HepG2 (cell line): ENCODE results near the gene ATRN. TPM values are rescaled to one million over a fixed set of nuclear protein-coding genes. Genes with fewer than 3 reads are reported as not detected.

Experiments
- HMGA1 ChIP-seq: sonication (generic); formaldehyde crosslinking; conservative IDR thresholded peaks from 2 replicates; pipeline ENCODE4 v1.4.0; 2020; ENCODE audit warnings: missing genetic modification reagents
- KAT7 ChIP-seq: IDR thresholded peaks from 2 replicates; pipeline ENCODE4 v1.6.1; 2018; ENCODE audit warnings: borderline replicate concordance, missing compliant biosample characterization
- MBNL3 ChIP-seq: fragments of 250-450 bp; sonication (Bioruptor Pico); conservative IDR thresholded peaks from 2 replicates; pipeline ENCODE4 v1.8.0; 2022; ENCODE audit warnings: mild to moderate bottlenecking, inconsistent platforms
- ZEB1 ChIP-seq: IDR thresholded peaks from 2 replicates; pipeline ENCODE4 v1.6.1; 2012; ENCODE audit warnings: mild to moderate bottlenecking, low read depth, inconsistent platforms; ENCODE audit not compliant: insufficient replicate concordance
- ZFP36 ChIP-seq: fragments of 150-350 bp; IDR thresholded peaks from 2 replicates; pipeline ENCODE4 v1.6.1; 2018; ENCODE audit warnings: borderline replicate concordance, low read length, low read depth; ENCODE audit not compliant: partially characterized antibody
- ZFP62 ChIP-seq: sonication (generic); formaldehyde crosslinking; IDR thresholded peaks from 2 replicates; pipeline ENCODE4 v1.4.0; 2020; ENCODE audit warnings: missing genetic modification reagents
- ZFP90 ChIP-seq: sonication (generic); formaldehyde crosslinking; IDR thresholded peaks from 2 replicates; pipeline ENCODE4 v1.8.0; 2022; ENCODE audit warnings: missing genetic modification reagents, mild to moderate bottlenecking, inconsistent platforms, borderline replicate concordance
- ZNF232 ChIP-seq: sonication (generic); formaldehyde crosslinking; IDR thresholded peaks from 2 replicates; pipeline ENCODE4 v1.4.0; 2020; ENCODE audit warnings: missing genetic modification reagents, borderline replicate concordance
- ZNF724P ChIP-seq: sonication (generic); formaldehyde crosslinking; IDR thresholded peaks from 2 replicates; pipeline ENCODE4 v1.8.0; 2022; ENCODE audit warnings: missing genetic modification reagents, borderline replicate concordance
- ZSCAN29 ChIP-seq: sonication (generic); formaldehyde crosslinking; conservative IDR thresholded peaks from 2 replicates; pipeline ENCODE4 v1.4.0; 2020; ENCODE audit warnings: mild to moderate bottlenecking, missing genetic modification reagents
- ZZZ3 ChIP-seq: sonication (generic); formaldehyde crosslinking; IDR thresholded peaks from 2 replicates; pipeline ENCODE4 v1.4.0; 2020; ENCODE audit warnings: missing genetic modification reagents, mild to moderate bottlenecking, borderline replicate concordance
- polyA plus RNA-seq, 8 experiments: library from polyadenylated mRNA; depleted of rRNA in 3 of 8; stranded (reverse) in 7 of 8; unstranded in 1 of 8; fragments of >200 nt; fragmentation: Illumina TruSeq in 4 of 8; extraction: Trizol in 4 of 8; gene quantifications; 2 replicates each; pipeline versions ENCODE4 v1.2.1 to v1.2.3, GENCODE V29; 2011 to 2016; ENCODE audit warnings: low read depth in 4 of 8, missing spikeins in 1 of 8, mixed read lengths in 1 of 8; ENCODE audit not compliant: insufficient read depth in 1 of 8
- total RNA-seq, 5 experiments: library from RNA; depleted of rRNA; stranded (reverse); fragments of >200 nt; fragmentation: Illumina TruSeq; extraction: Trizol; gene quantifications; 2 replicates each; pipeline ENCODE4 v1.2.3, GENCODE V29; 2016; ENCODE audit warnings: low read depth in 1 of 5
- TF ChIP-seq, protein P1 (sequence below): IDR thresholded peaks from 2 replicates; pipeline ENCODE4 v1.6.1; 2016; ENCODE audit warnings: low read depth
- TF ChIP-seq, protein P2 (sequence below): sonication (generic); formaldehyde crosslinking; IDR thresholded peaks from 2 replicates; pipeline ENCODE4 v1.9.0; 2021; ENCODE audit warnings: mild to moderate bottlenecking, missing genetic modification reagents
- TF ChIP-seq, protein P3 (sequence below): sonication (generic); formaldehyde crosslinking; IDR thresholded peaks from 2 replicates; pipeline ENCODE4 v1.9.0; 2021; ENCODE audit warnings: missing genetic modification reagents, borderline replicate concordance
- TF ChIP-seq, protein P4 (sequence below), 2 experiments: IDR thresholded peaks; 2 replicates each; pipeline ENCODE4 v1.6.1; 2011 to 2012; ENCODE audit warnings: low read length in 2 of 2, borderline replicate concordance in 1 of 2, low read depth in 1 of 2, mild to moderate bottlenecking in 1 of 2, moderate library complexity in 1 of 2

Gene ATRN
- total and polyA plus RNA-seq, 2 of the 13 experiments (the other 11 are each of a cell fraction or from before 2014, with no cell fraction given), result 44.2 to 81.1 TPM

DNA sequence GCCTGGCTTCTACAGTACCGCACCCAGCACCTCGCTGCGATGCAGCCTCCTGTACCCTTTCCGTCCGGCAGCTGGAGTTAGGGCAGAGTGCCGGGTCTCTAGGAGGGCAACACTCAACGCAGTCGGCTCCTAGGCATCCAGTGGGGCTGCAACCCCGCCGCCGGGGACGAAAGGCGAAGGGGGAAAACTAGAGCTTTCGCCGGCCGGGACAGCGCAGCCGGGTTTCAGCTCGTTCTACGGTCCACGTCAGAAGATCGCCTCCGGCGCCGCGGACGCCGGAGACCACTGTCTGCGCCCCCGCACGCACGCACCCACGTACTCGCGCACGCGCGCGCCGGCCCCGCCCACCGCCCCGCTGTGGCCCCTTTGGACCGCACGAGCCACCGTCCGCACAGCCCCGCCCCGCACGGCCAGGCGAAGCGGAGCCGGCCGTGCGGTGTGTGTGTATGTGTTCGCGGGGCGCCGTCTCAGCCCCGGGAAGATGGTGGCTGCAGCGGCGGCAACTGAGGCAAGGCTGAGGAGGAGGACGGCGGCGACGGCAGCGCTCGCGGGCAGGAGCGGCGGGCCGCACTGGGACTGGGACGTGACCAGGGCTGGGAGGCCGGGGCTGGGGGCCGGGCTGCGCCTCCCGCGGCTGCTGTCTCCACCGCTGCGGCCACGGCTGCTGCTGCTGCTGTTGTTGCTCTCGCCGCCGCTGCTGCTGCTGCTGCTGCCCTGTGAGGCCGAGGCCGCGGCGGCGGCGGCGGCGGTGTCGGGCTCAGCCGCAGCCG lies at the start of gene ATRN (continued):
- TF ChIP-seq, protein P1, sequence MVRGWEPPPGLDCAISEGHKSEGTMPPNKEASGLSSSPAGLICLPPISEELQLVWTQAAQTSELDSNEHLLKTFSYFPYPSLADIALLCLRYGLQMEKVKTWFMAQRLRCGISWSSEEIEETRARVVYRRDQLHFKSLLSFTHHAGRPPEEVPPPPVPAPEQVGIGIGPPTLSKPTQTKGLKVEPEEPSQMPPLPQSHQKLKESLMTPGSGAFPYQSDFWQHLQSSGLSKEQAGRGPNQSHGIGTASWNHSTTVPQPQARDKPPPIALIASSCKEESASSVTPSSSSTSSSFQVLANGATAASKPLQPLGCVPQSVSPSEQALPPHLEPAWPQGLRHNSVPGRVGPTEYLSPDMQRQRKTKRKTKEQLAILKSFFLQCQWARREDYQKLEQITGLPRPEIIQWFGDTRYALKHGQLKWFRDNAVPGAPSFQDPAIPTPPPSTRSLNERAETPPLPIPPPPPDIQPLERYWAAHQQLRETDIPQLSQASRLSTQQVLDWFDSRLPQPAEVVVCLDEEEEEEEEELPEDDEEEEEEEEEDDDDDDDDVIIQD (CRISPR knock-in tag), result peak; percentile 32; the same call in 1 of the 2 replicates
- TF ChIP-seq ZFP62 (CRISPR knock-in tag) (peak; percentile 85; the same call in 1 of the 2 replicates), ZFP90 (no peak; the same call in 1 of the 2 replicates), HMGA1 (CRISPR knock-in tag) (no peak), ZZZ3 (CRISPR knock-in tag) (peak; percentile 53), ZNF724P (CRISPR knock-in tag) (peak; percentile 92), MBNL3 (CRISPR knock-in tag) (no peak), ZEB1 (peak; percentile 79), ZFP36 (no peak), ZSCAN29 (CRISPR knock-in tag) (peak; percentile 96; the same call in 1 of the 2 replicates), KAT7 (CRISPR knock-in tag) (peak; percentile 97), ZNF232 (CRISPR knock-in tag) (no peak; the same call in 1 of the 2 replicates)
- TF ChIP-seq, protein P2, sequence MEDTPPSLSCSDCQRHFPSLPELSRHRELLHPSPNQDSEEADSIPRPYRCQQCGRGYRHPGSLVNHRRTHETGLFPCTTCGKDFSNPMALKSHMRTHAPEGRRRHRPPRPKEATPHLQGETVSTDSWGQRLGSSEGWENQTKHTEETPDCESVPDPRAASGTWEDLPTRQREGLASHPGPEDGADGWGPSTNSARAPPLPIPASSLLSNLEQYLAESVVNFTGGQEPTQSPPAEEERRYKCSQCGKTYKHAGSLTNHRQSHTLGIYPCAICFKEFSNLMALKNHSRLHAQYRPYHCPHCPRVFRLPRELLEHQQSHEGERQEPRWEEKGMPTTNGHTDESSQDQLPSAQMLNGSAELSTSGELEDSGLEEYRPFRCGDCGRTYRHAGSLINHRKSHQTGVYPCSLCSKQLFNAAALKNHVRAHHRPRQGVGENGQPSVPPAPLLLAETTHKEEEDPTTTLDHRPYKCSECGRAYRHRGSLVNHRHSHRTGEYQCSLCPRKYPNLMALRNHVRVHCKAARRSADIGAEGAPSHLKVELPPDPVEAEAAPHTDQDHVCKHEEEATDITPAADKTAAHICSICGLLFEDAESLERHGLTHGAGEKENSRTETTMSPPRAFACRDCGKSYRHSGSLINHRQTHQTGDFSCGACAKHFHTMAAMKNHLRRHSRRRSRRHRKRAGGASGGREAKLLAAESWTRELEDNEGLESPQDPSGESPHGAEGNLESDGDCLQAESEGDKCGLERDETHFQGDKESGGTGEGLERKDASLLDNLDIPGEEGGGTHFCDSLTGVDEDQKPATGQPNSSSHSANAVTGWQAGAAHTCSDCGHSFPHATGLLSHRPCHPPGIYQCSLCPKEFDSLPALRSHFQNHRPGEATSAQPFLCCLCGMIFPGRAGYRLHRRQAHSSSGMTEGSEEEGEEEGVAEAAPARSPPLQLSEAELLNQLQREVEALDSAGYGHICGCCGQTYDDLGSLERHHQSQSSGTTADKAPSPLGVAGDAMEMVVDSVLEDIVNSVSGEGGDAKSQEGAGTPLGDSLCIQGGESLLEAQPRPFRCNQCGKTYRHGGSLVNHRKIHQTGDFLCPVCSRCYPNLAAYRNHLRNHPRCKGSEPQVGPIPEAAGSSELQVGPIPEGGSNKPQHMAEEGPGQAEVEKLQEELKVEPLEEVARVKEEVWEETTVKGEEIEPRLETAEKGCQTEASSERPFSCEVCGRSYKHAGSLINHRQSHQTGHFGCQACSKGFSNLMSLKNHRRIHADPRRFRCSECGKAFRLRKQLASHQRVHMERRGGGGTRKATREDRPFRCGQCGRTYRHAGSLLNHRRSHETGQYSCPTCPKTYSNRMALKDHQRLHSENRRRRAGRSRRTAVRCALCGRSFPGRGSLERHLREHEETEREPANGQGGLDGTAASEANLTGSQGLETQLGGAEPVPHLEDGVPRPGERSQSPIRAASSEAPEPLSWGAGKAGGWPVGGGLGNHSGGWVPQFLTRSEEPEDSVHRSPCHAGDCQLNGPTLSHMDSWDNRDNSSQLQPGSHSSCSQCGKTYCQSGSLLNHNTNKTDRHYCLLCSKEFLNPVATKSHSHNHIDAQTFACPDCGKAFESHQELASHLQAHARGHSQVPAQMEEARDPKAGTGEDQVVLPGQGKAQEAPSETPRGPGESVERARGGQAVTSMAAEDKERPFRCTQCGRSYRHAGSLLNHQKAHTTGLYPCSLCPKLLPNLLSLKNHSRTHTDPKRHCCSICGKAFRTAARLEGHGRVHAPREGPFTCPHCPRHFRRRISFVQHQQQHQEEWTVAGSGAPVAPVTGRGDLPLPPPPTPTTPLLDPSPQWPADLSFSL (CRISPR knock-in tag), result peak; percentile 71; the same call in 1 of the 2 replicates
- TF ChIP-seq, protein P3, sequence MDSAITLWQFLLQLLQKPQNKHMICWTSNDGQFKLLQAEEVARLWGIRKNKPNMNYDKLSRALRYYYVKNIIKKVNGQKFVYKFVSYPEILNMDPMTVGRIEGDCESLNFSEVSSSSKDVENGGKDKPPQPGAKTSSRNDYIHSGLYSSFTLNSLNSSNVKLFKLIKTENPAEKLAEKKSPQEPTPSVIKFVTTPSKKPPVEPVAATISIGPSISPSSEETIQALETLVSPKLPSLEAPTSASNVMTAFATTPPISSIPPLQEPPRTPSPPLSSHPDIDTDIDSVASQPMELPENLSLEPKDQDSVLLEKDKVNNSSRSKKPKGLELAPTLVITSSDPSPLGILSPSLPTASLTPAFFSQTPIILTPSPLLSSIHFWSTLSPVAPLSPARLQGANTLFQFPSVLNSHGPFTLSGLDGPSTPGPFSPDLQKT (CRISPR knock-in tag), result peak; percentile 60; the same call in 1 of the 2 replicates
- TF ChIP-seq, protein P4, sequence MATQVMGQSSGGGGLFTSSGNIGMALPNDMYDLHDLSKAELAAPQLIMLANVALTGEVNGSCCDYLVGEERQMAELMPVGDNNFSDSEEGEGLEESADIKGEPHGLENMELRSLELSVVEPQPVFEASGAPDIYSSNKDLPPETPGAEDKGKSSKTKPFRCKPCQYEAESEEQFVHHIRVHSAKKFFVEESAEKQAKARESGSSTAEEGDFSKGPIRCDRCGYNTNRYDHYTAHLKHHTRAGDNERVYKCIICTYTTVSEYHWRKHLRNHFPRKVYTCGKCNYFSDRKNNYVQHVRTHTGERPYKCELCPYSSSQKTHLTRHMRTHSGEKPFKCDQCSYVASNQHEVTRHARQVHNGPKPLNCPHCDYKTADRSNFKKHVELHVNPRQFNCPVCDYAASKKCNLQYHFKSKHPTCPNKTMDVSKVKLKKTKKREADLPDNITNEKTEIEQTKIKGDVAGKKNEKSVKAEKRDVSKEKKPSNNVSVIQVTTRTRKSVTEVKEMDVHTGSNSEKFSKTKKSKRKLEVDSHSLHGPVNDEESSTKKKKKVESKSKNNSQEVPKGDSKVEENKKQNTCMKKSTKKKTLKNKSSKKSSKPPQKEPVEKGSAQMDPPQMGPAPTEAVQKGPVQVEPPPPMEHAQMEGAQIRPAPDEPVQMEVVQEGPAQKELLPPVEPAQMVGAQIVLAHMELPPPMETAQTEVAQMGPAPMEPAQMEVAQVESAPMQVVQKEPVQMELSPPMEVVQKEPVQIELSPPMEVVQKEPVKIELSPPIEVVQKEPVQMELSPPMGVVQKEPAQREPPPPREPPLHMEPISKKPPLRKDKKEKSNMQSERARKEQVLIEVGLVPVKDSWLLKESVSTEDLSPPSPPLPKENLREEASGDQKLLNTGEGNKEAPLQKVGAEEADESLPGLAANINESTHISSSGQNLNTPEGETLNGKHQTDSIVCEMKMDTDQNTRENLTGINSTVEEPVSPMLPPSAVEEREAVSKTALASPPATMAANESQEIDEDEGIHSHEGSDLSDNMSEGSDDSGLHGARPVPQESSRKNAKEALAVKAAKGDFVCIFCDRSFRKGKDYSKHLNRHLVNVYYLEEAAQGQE (IDR thresholded peaks at IDR 0.05; ENCODE audit: borderline replicate concordance in 1 of 2, low read depth in 1 of 2, low read length in 2 of 2), result no peak
